ENCODE results near the gene IGF1.

The IGF1 gene

DNA sequence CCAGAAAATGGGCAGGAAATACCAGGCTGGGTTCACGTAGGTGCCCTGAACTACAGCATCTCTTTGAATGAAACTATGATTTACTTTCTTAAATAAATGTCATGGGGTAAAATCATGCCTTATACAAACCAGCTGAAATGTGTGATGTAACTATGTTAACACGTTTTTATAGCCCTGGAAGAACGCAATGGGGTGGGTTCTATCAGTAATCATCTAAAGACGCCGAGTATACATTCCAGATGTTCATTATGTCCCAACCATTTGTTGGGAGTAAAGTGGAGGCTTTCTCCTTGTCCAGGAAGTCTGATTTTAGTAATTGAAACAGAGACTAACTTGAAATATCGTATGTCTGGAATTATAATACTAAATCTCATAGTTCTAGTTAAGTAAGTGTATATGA, 16.2 kb upstream of the IGF1 start:
- DNase-seq (ENCODE audit: low read depth in 2 of 2): no peak

DNA sequence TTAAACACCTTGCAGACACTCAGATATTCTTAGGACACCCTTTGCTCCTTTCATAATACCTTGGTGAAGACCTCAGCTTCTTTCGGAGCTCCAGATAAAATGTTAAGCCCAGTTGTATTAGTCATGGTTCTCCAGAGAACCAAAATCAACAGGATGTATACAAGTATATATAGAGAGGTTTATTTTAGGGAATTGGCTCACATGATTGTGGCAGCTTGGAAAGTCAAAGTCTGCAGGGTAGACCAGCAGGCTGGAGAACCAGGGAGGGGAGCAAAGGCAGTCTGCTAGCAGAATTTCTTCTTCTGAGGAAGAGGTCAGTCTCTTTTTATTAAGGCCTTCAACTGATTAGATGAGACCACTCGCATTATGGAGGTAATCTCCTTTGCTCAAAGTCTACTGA, 6.9 kb upstream of the IGF1 start:
- no peak for DNase-seq (ENCODE audit: low read depth in 2 of 2)

DNA sequence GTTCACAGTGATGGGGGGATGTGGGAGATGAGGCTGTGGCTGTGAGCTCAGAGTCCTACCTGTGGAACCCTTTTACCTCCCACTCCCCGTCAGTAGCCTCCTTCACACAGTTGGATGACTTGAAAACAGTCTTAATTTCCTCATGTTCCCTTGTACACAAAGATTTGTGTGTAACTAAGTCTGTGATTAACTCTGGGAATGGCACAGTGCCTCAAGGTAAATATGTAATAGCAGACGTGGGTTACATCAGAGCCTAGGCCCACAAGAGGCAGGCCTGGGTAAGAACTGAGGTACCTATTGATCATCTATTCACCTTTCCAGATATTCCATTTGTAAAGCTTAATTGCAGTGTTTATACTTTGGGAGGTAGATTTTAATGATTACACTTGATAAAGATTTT, 5.8 kb upstream of the IGF1 start:
- DNase-seq (ENCODE audit: low read depth in 2 of 2): no peak

- DNase-seq (ENCODE audit: low read depth in 2 of 2): peak; percentile 15 to 25
Measured at GRCh38 chr12:102484428-102484958, 4.1 kb upstream of the IGF1 start.

DNA sequence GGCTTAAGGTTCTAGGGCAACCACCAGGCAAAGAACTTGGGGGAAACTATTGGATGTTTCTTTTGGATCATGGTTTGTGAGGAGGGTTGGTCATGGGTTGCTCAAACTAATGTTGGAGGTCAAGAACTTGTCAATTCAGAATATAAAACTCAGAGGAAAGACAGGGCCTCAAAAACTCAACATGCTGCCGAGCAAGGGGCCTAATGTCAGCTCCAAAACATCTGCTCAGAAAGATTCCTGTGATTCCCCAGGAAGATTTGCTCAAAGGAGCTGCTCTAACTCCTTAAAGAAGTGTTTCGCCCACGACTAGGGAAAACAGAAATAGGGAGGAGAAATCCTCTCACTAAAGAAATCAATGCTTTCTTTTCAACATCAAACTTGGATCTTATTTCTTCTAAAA, 3.7 kb upstream of the IGF1 start:
- DNase-seq (ENCODE audit: low read depth in 2 of 2): no peak

DNA sequence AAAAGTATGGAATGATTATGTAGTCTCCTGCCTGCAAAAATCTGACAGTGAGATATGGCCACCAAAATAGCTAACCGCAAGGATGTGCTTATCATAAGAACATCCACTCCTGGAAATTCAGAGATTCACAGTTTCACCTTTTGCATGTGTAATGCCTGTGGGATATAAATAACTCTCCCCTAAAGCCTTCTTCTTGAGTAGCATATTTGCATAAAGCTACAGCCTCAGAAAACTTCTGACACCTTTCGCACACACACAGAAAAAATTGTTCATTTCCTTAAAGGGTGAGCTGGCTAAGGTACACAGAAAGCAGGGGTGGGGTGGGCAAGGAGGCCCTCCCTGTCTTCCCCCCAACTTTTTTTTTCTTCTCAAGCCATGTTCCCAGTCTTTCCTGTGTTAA, 3.1 kb upstream of the IGF1 start:
- DNase-seq (ENCODE audit: low read depth in 2 of 2): no peak

- DNase-seq (ENCODE audit: low read depth in 2 of 2): no peak
Measured at GRCh38 chr12:102481705-102482425, 1.5 kb upstream of the IGF1 start.

DNA sequence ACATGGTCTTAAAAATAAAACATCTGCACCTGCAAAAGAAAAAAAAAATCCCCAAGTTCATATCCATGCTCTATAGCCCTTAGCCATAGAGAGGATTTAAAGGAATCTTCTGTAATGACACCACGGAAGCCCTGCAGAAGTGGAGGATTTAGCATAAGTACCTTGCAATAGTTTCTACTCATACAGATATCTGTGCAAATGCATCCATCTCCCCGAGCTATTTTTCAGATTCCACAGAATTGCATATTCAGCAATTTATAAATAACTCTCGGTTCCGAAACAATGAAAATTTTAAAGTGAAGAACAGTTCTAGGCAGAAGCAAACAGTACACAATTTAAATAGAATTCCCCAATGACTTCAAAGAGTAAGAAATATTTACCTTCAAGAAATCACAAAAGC, 424 bp downstream of the IGF1 start:
- no peak for DNase-seq (ENCODE audit: low read depth in 2 of 2)

DNA sequence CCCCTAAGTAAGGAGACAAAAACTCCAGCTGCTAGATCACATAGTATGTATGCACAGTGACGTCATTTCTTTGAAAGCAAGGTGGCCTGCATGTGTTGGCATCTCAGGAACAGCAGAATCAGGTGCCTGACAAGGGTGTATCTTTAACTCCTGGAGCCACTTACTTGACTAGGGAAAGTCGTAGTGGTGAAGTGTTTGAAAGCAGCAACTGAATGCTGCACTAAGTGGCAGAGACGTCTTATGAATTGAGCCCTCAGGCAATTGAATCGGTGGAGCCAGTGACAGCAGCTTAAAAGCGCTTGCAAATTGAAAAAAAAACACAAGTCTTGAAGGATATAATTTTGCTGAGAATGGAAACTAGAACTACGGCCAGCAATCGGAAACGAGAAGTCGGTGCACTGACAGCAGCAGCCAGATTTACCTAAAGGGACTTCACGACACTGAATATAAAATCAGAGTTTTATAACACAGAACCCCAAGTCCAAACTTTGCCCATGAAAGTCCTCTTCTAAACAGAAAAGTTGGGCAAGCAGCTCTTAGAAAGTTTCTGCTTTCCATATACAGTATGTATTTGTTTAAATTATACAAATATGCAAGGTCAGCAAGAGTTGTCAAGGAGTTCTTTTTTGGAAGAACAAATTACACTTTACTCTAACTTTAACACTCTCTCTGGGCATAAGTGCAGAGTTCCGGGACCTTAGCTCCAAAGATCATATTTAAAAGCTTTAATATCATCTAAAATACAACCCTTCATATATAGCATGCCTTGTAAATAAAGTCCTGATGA, 1.1 kb downstream of the IGF1 start:
- no peak for DNase-seq (ENCODE audit: low read depth in 2 of 2)

DNA sequence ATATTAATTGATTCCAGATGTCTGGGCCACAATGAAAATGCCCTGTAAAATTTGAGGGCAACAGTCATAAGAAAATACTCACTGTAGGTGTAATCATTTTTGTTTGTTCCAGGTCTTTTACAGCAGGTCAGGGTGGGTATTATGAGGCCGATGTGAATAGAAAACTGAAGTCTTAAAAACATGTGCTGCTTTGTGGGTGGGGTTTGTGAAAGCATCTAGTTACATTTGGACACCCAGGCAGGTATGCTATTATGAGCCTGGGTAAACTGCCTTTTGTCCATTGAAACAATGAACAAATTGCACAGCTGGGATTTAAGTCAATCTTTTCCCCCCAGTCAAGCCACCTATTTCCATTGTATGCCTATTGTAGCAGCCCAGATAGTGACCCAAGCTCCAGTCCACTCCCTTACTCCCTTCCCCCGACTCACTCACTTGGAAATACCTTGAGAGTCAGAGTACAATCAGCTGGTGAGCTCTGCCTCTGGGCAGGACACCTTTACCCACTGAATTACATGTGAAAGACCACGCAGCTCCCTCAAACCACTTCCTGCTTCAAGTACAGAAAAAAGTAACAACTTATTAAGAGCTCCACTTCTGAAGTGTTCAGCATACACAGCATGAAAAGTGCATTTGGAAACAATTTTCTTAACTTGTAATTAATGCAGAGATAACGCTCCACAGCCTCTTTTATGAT, 1.8 kb downstream of the IGF1 start:
- peak; percentile 6 to 9 for DNase-seq (ENCODE audit: low read depth in 2 of 2)

- no peak for DNase-seq (ENCODE audit: low read depth in 2 of 2)
Measured at GRCh38 chr12:102475355-102475754, 5.0 kb downstream of the IGF1 start.

DNA sequence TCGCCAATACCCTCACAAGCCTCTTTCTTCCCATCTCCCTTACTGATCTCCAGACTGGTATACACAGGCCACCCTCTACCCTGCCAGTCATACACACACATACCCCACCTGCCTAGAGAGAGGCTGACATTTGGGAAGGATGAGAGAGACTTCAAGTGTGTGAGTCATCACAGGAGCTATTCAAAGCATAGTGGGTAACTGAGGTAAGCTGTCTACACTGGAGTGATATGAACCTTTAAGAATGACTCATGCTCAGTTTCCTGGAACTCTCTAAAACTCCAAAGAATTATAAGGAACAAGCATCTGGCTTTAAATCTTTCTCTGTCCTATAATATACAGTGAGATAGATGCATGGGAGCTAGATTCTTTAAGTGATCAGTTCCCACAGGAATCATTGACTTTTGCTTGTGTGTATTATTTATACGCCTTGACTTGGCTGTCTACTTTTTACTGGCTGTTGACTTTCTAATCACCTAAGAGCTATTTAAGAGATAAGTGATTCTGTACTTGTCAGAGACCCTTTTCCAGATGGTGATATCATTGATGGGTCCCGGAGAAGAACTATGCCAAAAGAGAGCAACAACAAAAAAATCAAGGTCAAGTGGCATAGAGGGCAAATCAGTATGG, 5.8 kb downstream of the IGF1 start:
- no peak for DNase-seq (ENCODE audit: low read depth in 2 of 2)

DNA sequence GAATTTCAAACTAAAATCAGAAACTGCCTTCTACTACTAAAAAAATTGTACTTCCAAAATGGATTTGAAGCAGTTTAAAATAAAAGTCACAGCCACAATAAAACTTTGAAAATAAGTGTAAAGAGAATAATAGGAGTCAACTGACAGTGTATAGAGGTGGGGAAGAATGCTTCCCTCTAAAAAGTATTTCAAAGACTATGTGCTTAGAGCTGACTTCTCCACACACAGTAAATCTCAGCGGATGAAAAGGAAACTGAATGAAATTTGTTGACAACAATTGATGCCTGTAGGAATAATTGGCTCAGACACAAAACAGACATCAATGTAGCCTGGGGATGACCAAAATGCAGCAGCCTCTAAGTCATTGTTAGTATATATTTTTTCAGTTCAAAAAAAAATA, 7.9 kb downstream of the IGF1 start:
- DNase-seq (ENCODE audit: low read depth in 2 of 2): no peak

GRCh38 chr12:102471556-102471955, 8.8 kb downstream of the IGF1 start:
- DNase-seq (ENCODE audit: low read depth in 2 of 2): no peak

- DNase-seq (ENCODE audit: low read depth in 2 of 2): no peak
Measured at GRCh38 chr12:102470945-102471344, 9.4 kb downstream of the IGF1 start.

DNA sequence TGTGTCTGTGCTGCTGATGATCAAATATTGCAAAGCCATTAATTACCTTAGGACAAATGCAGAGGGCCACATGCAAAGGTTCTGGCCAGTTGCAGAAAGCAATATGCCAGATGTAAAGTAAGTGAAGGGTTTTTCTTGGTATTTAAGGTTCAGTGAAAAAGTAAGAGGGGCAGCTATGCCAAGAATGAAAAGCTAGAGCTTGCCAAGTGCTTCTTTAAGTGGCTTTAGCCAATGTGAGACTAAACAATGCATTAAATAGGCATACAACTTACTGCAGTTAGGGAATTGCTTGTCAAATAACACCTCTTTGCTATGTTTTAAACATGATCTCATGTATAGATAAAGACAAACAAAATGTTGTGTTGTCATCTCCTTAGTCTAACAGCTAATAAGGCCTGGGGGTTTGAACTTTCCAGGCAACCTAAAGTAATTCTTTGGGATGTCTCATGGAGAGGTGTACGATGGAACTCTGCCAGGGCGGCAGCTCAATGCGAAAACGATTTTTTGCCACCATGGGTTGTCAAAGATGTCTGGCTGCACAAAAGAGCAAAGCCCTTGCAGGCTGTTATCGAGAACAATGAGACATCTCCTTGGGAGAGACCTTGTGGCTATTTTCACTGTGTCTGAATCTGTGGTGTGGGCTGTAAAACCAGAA, 12.0 kb downstream of the IGF1 start:
- no peak for DNase-seq (ENCODE audit: low read depth in 2 of 2)

- no peak for DNase-seq (ENCODE audit: low read depth in 2 of 2)
Measured at GRCh38 chr12:102465762-102466560, 14.4 kb downstream of the IGF1 start.

DNA sequence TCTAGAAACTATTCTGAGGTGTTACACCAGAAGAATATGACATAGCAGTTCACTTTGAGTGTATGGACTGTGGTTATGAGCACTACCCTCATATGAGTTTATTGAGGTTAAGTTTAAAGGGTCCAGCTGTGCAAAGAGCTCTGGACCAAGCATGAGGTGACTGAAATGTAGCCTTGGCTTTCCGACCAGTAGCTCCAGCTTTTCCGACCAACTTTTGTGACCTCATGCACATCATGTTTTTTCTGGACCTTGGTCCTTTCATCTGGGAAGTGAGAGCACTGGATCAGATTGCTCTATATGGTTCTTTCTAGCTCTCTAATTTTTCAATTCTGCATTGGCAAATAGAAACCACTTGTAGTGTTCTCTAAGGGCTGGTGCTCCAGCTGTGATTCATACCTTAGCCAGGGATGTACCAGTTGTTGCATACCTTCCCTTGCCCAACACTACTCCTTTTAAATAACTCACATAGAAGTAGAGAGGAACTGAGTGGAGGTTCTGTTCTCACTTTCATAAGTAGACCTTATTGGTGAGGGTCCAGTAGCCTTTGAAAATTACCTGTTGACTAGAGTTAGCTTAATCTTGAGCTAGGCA, 16.6 kb downstream of the IGF1 start:
- DNase-seq (ENCODE audit: low read depth in 2 of 2): no peak

DNA sequence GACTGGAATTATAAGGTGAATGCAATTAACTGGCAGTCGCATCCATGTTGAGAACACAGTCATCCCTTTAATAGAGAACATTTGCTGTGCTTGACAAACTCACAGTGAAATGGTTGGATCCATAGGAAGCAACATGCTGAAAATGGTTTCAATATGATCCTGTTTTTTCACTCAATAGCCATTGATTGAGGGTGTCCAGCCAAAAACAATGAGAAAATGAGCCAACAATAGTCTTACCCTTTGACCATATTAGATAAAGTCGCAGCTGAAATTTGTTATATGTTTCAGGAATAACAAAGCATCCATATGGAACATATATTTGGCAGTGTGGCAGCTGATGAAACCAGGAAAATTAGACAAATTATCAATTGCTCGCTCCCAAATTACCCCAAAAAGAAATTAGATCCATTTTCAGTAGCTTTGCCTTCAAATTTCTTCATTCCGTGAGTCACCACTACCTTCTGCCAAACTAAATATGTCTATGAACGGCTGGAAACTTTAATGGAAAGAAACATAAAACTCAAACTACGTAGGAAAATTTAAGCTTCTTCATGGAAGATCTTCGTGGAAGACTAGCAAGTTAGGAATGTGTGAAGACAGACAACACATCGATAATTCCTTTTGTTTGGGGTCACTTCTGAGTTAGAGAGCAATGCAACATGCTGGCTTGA, 17.4 kb downstream of the IGF1 start:
- no peak for DNase-seq (ENCODE audit: low read depth in 2 of 2)

DNA sequence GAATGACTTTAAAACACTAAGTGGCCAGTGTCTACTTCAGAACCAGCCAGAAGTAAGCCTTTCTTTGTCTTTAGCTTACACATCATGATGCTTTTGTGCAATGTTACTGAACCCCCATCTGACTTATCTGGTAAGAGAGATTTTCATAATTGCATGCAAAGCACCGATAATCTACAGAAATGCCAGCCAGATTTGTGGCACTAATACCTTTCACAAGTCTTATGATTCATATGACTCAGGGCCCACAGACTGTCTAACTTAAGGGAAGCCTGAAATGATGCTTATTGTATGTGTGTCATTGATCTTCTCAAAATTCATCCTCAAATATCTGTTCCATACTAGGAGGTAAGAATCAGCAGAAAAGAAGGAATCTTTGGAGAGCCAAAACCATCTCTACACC, 18.0 kb downstream of the IGF1 start:
- no peak for DNase-seq (ENCODE audit: low read depth in 2 of 2)

Data from stimulated activated CD8-positive, alpha-beta memory T cell treated with anti-CD3 and anti-CD28 coated beads, Interleukin-7, amount 100 ng/mL, for 4 hours (primary cell).